Measurements from ENCODE around the gene SLC5A1.
A peak's percentile ranks its signal among the peaks of the same experiment; 100 is the strongest.
"Not testable (repeated sequence)": the region's sequence is repeated elsewhere in the genome, so short reads cannot be mapped to it uniquely, and the experiment has no call there.

The SLC5A1 gene

GRCh38 chr22:32097881-32098499 lies 54.9 kb downstream of the SLC5A1 start:
- DNase-seq, result no peak

GRCh38 chr22:32100711-32101110 lies 57.6 kb downstream of the SLC5A1 start:
- DNase-seq, result no peak

- no peak for DNase-seq
Measured at GRCh38 chr22:32103658-32104315, 60.7 kb downstream of the SLC5A1 start.

GRCh38 chr22:32106930-32107329 lies 63.9 kb downstream of the SLC5A1 start:
- DNase-seq, result no peak

- no peak for DNase-seq
Measured at GRCh38 chr22:32112380-32112779, 69.3 kb downstream of the SLC5A1 start.

- DNase-seq, result no peak
Measured at GRCh38 chr22:32119568-32120235, 76.6 kb downstream of the SLC5A1 start.

GRCh38 chr22:32120603-32121002 lies 77.5 kb downstream of the SLC5A1 start:
- no peak for DNase-seq

GRCh38 chr22:32122899-32123298 lies 79.8 kb downstream of the SLC5A1 start:
- DNase-seq, result no peak

- DNase-seq, result no peak
Measured at GRCh38 chr22:32123657-32124056, 80.6 kb downstream of the SLC5A1 start.

GRCh38 chr22:32127904-32128303 lies 84.8 kb downstream of the SLC5A1 start:
- DNase-seq, result no peak

GRCh38 chr22:32130464-32130863 lies 87.4 kb downstream of the SLC5A1 start:
- no peak for DNase-seq

- no peak for DNase-seq
Measured at GRCh38 chr22:32132126-32132525, 89.1 kb downstream of the SLC5A1 start.

GRCh38 chr22:32132783-32133182 lies 89.7 kb downstream of the SLC5A1 start:
- no peak for DNase-seq

- not testable (repeated sequence) for DNase-seq
Measured at GRCh38 chr22:32134796-32135195, 91.7 kb downstream of the SLC5A1 start.

GRCh38 chr22:32135958-32136357 lies 92.9 kb downstream of the SLC5A1 start:
- DNase-seq, result not testable (repeated sequence)

GRCh38 chr22:32136881-32137280 lies 93.8 kb downstream of the SLC5A1 start:
- DNase-seq, result not testable (repeated sequence)

- peak; percentile 39 for DNase-seq
Measured at GRCh38 chr22:32137731-32138324, 94.8 kb downstream of the SLC5A1 start.

- not testable (repeated sequence) for DNase-seq
Measured at GRCh38 chr22:32138576-32138975, 95.5 kb downstream of the SLC5A1 start.

GRCh38 chr22:32140688-32141087 lies 97.6 kb downstream of the SLC5A1 start:
- not testable (repeated sequence) for DNase-seq

- no peak for DNase-seq
Measured at GRCh38 chr22:32142600-32142999, 99.5 kb downstream of the SLC5A1 start.

GRCh38 chr22:32144496-32145274 lies 101.6 kb downstream of the SLC5A1 start:
- DNase-seq, result no peak

- DNase-seq, result not testable (repeated sequence)
Measured at GRCh38 chr22:32147128-32147527, 104.1 kb downstream of the SLC5A1 start.

- DNase-seq, result not testable (repeated sequence)
Measured at GRCh38 chr22:32148372-32148771, 105.3 kb downstream of the SLC5A1 start.

Measured in activated CD4-positive, alpha-beta T cell treated with anti-CD3 and anti-CD28 coated beads for 1 hour (primary cell).